Skeletal muscle cell (primary cell): ENCODE data around the gene DOK1.

ENCODE experiments used
- DNase-seq: peaks from one replicate; pipeline ENCODE4 v3.0.0-alpha.2; 2010; ENCODE audit warnings: low read depth
- H3K4me3 ChIP-seq: 2 replicates; pipeline ENCODE4 v1.5.1; 2011; ENCODE audit warnings: low read depth, mild to moderate bottlenecking, control low read depth, low read length, moderate library complexity

The DOK1 gene

DNA sequence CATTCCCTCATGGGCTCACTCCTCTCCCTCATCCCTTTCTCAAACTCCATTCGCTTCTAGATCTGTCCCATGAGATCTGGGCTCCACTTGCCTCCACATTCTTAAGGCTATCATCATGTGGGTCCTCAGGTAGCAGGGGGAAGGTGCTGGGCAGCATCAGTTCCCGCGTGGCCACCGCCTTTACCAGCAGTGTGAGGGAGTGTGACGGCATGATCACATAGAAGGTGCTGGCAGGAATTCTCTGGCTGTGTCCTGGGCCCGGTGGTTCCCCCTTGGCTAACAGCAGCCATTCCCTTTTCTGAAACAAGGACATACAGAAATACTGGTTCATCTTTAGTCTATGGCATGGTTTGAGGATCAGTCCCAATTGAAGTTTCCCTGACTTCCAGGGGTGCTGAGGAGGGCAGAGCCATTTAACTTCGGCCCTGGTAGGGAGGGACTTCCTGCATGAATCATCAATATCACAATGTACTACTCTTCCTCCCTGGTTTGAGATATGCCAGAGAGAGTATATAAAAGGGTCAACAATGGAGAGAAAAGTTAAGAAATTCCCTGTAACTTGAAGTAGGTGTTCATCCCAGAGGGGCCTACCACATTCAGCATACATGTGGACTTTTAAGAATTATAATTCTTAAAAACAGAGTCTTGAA is 7.7 kb downstream of the DOK1 start:
- DNase-seq: no peak
- no peak overlapping the region for H3K4me3 ChIP-seq

DNA sequence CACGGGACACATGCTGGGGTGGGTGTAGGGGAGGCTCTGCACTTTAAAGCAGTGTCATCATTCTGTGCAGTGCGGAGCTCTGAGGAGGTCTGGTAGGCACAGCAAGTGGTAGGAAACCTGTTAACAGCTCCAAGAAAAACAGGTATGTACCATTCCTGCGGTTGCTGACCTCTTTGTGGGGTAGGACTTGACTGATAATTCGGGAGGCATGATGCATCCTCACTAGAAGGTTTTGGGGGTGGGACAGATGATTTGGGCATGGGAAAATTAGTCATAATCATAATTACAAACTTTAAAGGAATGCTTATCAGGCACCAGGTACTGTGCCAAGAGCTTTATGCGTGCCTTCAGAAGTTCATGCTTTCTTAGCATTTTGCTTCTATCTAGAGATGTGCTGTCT is 9.7 kb downstream of the DOK1 start:
- no peak for DNase-seq
- H3K4me3 ChIP-seq: no peak overlapping the region

DNA sequence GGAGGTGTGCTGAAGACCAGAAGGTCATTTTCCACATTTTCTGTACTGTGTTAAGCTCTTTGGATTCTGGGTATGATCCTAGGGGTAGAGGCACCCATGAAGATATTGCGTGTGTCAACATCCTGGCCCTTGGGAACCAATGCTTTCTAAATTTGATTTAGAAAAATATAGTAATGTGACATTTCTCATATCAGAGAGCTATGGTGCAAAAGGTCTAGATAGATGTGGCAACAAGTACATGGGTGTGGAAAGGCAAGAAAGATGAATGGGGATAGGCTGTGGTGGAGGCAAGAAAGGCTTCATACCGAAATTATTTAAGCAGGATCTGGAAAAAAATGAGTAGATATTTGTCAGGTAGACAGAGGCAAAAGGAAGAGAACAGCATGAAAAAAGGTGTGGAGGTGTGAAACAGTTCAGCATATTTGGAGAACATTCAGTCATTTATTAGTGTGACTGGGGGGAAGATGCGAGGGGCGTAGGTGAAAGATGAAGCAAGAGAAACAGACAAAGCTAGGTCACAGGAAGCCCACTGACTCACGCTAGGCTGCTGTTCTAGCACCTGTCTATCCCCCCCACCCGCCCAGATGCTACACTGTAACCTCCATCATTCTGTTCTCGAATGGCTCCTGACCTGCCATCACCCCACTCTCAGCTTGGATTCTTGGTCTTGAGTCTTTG is 11.7 kb downstream of the DOK1 start:
- H3K4me3 ChIP-seq: no peak overlapping the region
- no peak for DNase-seq

DNA sequence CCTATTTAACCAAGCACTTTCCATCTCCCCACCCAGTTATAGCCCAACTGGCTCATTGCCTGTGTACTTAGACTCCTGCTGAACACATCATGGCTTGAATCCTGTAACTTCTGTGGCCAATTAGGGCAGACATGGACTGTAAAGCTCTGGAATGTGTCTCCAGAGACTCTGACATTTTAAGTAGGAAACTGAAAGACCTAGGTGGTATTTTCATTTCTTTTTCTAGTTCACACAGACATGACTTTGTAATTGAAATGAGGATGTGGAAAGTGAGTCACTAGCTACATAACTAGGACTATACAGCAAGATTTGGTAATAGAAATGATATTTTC is 12.2 kb downstream of the DOK1 start:
- DNase-seq: peak; percentile 89
- H3K4me3 ChIP-seq: no peak overlapping the region

DNA sequence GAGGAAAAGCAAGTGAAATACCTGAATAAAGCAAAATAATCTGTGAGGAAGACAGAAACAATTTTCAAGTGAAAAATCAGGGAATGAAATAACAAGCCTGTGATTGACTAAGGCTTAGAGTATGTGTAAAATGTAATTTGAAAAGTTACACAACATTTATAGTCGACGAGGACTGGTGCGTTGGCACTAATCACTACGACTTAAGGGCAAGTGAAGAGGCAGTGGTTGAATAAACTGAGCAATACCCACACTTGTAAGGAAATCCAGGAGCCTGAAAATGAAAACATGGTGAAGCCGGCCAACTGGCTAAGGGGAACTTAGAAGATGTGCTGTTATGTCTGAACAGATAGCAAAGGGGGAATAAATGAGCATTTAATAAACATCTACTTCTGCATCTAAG is 13.4 kb downstream of the DOK1 start:
- no peak overlapping the region for H3K4me3 ChIP-seq

DNA sequence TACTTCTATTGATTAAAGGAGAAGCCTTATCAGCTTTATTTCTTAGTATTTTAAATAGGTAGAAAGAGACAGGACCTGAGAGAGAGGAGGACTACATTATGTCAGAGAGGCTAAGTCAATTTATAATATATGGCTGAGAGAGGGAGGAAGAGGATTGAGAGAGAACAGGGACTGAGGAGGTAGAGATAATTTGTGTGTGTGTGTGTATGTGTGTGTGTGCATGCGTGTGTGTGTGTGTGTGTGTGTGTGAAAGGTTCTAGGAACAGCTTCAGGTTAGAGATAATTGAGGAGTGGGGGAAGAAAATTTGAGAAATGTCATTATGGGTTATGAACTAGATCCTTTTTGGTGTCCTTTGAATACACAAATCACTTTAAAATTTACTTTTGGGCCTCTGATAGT is 15.2 kb downstream of the DOK1 start:
- no peak for DNase-seq
- no peak overlapping the region for H3K4me3 ChIP-seq

More for the DNA sequence above, 13.4 kb downstream of the DOK1 start:
- DNase-seq: peak; percentile 77

DNA sequence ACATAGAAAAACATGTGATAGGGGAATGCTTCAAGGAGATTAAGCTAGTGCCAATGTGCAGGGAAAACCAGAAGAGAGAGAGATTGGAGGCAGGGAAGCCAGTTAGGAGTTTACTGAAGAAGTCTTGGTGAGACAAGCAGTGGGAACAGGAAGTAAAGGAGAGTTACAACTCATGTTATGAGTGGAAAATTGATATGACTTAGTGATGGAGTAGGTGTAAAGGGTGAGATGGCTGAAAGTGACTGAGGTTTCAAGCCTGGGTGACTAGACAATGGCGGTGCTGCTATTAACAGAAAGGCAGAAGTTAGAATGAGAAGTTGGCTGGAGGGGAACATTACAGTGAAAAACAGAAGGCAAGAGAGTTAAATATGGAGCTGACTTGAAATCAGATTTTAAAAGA is 16.5 kb downstream of the DOK1 start:
- H3K4me3 ChIP-seq: no peak overlapping the region
- no peak for DNase-seq

DNA sequence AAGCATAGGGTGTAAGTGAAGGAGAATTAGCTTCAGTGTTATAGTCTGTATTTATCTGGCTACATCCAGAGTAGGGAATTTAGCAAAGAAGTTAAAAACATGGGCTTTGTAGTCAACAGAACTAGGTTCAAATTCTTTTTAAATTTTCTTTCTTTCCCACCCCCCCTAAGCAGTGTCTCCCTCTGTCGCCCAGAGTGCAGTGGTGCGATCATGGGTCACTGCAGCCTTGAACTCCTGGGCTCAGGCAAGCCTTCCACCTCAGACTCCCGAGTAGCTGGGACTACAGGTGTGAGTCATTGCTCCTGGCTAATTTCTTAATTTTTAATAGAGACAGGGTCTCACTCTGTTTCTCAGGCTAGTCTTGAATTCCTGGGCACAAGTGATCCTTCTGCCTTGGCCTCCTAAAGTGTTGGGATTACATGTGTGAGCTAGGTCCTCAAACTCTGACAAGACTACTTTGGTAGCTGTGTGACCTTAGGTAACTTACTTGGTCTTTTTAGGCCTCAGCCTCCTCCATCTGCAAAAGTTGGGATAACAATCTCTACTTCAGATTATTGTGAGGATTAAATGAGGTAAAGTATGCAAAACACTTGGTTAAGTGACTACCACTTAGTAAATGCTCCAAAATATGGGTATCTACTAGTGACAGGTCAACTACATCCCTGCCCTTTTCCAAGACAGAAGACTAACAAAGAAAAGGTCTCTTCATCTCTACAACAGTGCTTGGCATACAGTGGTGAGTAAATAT is 17.8 kb downstream of the DOK1 start:
- DNase-seq: no peak

DNA sequence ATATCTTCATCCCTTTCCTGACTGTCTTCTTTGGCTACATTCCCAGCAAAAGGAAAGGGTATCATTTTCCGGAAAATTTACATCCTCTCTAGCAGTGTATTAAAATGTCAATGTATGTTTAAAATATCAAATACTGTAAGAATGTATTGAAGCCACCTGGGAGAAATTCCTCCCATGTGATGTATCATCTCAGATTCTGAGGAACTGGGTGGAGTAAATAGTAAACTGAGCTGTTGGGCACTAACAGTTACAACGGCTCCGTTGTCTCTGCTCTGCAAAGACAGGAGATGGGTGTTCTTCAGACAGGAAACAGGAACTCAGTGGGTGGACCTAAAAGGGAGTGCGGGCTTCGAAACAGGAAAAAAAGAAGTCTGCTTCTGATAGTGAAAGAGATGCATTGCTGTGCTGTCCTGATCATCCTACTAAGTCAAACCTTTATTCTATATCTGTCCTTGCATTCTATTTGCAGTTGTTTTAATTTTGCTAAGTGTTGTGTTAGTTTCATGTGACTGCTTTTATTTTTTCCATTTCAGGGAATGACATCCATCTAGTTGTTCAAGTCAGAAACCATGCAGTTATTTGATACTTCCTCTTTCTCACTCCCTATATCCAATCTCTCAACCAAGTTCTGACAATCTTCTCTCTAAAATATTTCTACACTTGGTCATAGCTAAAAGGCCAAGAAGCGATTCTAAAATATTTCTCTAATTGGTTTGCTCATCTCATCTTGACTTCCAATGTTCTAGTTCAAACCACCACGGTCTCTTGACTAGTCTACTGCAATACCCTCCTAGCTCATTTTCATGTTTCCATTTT is 19.4 kb downstream of the DOK1 start:
- H3K4me3 ChIP-seq: no peak overlapping the region

More for the DNA sequence above, 17.8 kb downstream of the DOK1 start:
- no peak overlapping the region for H3K4me3 ChIP-seq

DNA sequence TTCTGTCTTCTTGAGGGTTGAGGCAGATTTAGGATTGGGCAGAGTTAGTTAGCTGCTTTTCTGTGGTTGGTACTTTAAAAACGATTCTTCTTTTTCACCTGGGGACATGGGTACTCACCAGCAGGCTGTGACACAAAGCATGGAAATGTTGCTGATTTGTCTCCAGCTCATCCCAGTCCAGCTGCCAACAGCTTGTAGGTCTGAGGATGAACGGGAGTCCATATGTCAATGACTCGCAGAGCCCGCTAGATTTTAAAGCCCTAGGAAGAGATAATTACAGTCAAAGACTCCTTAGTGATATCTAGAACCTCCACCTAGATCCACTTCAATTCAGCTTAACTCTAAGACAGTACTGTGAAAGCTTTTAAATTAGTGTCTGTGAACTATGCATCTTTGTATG is 20.8 kb downstream of the DOK1 start:
- no peak for DNase-seq
- H3K4me3 ChIP-seq: no peak overlapping the region

More for the DNA sequence above, 19.4 kb downstream of the DOK1 start:
- DNase-seq: no peak

DNA sequence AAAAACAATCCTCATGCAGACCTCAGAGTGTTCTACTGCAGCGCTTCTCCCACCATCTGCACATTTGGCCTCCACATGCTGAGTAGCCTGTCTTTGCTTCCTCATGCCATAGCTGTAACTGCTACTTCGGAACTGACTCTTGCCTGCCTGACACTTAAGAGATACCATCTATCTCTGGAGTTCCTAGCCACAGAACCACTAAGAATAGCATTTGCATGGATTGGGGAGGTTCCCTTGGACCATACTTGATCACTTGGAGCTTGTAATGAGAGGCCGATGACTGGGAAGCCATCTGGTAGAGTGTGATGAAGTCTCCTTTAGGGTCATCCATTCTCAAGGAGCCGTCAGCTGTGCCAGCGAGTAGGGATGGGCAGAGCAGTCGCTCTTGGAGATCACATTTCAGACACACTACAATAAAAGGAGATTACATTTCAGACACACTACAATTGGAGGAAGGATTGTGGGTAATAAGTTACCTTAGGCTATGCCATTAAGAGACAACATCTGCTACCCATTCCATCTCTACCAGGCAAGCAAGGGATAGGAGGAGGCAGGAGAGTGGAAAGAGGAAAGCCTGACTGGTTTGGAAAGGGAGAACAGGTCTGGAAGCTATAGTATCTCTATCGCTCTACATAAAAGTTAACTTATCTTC is 21.8 kb downstream of the DOK1 start:
- DNase-seq: no peak
- no peak overlapping the region for H3K4me3 ChIP-seq

DNA sequence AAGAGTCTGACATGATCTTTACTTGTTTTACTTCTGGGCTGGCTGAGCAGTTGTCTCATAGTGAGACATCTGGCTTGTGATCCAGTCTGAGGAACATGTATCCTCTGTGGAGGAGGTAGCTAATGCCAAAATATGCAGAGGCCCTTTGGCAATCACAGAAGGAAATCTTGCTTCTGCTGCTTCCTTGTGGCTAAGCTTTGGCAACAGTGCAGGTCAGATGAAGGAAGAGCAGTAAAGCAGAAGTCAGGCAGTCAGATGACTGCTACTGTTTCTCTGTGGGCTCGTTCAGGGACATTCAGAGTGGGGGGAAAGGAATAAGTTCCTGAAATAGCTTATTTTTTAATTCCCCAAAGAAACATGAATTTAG is 22.3 kb downstream of the DOK1 start:
- DNase-seq: peak; percentile 73
- H3K4me3 ChIP-seq: no peak overlapping the region

DNA sequence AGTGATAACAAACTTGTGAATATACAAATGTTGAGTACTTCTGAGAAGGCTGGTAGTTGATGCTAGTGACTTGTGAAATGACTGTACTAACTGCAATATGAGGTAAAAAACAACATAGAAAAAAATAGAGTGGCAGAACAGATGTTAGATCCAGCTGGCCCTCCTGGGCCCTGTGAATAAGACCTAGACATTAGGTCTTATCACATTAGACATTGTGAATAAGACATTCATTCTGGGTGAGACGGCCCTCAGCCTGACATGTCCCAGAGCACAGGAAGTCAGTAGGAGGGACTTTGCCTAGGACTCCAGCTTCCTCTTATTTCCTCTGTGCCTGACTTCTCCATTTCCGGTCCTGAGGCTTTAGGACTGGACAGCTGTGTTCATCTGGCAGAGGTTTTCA is 22.9 kb downstream of the DOK1 start:
- no peak overlapping the region for H3K4me3 ChIP-seq
- no peak for DNase-seq

DNA sequence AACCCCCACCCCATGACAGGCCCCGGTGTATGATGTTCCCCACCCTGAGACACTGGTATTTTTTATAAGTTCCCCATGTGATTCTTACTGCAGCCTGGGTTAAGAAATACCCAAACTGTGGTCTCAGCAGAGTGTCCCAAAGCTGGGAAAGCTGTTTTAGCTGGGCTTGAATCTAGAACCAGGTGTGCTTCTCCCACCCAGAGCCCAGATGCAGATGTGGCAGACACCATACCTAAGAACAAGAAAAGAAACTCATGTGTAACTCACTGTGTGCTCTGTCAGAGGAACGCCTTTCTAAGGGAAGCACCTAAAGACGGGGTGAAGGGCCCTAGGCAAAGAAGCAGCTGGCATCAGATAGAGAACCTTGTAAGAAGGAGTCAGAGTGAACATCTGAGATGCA is 23.9 kb downstream of the DOK1 start:
- no peak overlapping the region for H3K4me3 ChIP-seq
- DNase-seq: no peak

DNA sequence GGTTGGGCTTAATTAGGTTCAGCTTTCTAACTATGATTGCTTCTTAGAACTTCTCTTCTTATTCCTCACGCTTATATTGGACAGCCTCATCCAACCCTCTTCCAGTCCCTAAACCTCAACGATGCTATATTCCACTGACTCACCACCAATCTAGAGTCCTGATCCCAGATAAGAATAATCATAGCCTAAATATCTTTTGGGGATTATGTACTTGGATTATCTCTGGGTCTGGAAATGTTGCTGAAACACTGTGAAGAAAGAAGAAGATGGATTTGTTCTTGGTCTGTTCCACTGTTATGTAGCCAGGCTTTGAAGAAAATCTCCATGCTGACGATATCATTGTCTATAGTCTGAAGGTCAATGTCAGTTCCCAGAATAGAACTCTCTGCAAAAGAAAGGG is 26.9 kb downstream of the DOK1 start:
- H3K4me3 ChIP-seq: no peak overlapping the region

DNA sequence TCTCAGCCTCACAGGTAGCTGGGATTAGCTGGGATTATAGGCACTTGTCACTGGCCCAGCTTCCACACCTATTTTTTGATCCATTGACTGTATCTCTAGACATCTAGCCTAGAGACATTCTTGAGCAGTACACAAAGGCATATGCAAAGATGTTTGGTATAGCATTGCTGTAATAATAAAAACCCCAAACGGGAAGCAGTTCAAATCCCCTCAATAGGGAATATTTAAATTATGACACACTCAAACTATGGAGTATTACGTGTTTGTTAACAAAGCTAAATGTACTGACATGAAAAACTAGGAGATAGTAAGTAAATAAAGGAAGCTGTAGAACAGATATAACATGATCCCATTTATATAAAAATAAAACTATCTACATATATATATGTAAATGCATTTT is 27.7 kb downstream of the DOK1 start:
- no peak for DNase-seq
- no peak overlapping the region for H3K4me3 ChIP-seq

More for the DNA sequence above, 26.9 kb downstream of the DOK1 start:
- no peak for DNase-seq

DNA sequence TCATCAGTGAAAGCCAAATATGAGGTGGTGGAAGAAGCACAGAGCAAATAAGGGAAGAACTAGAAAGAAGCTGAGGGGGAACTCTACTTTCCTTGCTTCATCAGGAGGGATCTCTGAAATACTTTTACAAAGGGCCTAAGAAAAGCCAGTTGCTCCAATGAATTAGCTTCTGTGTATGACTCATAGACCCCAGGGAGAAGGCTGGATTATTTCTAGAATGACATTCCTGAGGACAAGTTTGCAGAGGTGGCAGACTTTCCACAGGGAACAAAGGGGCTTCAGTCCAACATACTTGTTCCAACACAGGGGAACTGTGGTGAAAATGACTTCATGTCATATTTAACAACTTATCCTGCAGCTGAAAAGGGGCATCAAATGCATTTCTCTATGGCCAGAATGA is 29.0 kb downstream of the DOK1 start:
- no peak for DNase-seq
- no peak overlapping the region for H3K4me3 ChIP-seq

DNA sequence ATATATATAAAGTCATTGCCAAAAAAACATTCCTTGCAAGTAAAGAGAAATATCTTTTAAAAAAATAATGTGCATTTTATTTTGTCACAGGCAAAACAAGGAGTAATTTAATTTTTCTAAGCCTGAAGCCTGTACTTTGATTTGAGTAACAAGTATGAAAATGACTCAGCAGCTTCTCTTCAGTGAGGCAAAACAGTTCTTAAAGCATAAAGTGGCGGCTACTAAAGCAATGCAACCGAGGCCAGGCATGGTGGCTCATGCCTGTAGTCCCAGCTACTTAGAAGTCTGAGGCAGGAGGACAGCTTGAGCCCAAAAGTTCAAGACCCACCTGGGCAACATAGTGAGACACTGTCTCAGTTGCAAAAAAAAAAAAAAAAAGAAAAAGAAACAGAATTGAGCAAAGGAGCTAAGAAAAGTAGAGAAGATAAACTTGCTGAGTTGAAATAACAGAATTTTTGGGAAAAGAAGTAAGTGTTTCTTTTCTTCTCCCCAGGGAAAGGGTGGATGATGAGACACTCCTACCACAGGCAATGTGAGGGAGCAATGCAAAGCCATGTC is 29.6 kb downstream of the DOK1 start:
- H3K4me3 ChIP-seq: no peak overlapping the region
- DNase-seq: no peak

DNA sequence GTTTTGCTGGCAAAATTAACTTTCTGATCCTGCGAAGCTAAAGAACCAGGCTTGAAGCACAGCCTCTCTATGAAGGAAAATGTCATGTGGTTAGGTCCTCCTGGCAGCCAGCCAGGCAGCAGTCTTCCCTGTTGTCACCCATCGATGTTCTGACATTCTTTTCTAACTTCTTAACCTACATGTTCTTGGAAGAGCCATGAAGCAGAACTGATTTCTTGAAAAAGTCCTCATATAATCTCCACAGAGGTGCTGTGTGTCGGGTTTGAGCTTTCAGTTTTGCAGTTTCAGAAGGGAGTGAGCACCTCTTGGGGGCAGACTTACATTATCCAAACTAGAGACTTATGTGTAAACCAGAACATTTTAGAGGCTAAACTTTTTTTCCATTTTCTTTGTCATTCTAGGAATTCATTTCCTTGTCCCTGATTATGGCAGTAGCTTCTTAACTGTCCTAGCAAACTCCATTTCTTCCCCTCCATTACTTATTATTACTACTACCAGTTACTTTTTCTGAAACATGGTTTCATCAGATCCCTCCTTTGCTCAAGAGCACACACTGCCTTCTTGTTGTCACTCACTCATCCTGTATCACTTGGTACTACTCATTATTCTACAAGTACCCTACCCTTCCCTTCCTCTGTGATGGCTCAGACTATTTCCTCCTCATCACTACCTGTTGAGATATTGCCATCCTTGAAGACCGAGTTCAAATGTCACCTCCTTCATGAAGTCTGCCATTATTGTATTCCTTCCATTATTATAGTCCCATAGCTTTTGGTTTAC is 31.1 kb downstream of the DOK1 start:
- H3K4me3 ChIP-seq: no peak overlapping the region
- no peak for DNase-seq
